Stomach (tissue), 4 donors: ENCODE results near the gene AFTPH.

ENCODE experiments used
- CTCF ChIP-seq, 7 experiments: fragments of 450-650 bp in 4 of 7; fragments of 200-600 bp in 3 of 7; sonication (generic) in 3 of 7; IDR thresholded peaks; one replicate each; pipeline ENCODE4 v1.5.1; 2016 to 2019; ENCODE audit warnings: antibody characterized with exemption in 7 of 7, control low read depth in 2 of 7, mild to moderate bottlenecking in 1 of 7
- EP300 ChIP-seq: sonication (generic); formaldehyde crosslinking; IDR thresholded peaks from one replicate; pipeline ENCODE4 v1.6.1; 2017; ENCODE audit warnings: antibody characterized with exemption

- TF ChIP-seq CTCF (IDR thresholded peaks at IDR 0.05) (no peak), EP300 (no peak)
Measured at GRCh38 chr2:64581018-64581417, 56.9 kb downstream of the AFTPH start.
